IPS-18a (cell line): Measurements from ENCODE around the gene PTPA.

ENCODE experiments used
- H3K27ac ChIP-seq: one replicate; pipeline ENCODE4 v1.5.1; 2013; ENCODE audit warnings: low read length
- H3K27me3 ChIP-seq: one replicate; pipeline ENCODE4 v1.6.1; 2013; ENCODE audit warnings: mild to moderate bottlenecking, low read length; ENCODE audit not compliant: control insufficient read depth, insufficient read depth
- H3K36me3 ChIP-seq: one replicate; pipeline ENCODE4 v1.6.1; 2013; ENCODE audit warnings: low read depth, low read length; ENCODE audit not compliant: control insufficient read depth
- H3K4me1 ChIP-seq: one replicate; pipeline ENCODE4 v1.6.1; 2013; ENCODE audit warnings: low read depth, low read length; ENCODE audit not compliant: control insufficient read depth
- H3K4me3 ChIP-seq: one replicate; pipeline ENCODE4 v1.5.1; 2013; ENCODE audit warnings: low read length
- H3K9ac ChIP-seq: one replicate; pipeline ENCODE4 v1.6.1; 2013; ENCODE audit warnings: mild to moderate bottlenecking, low read length, moderate library complexity
- H3K9me3 ChIP-seq: one replicate; pipeline ENCODE4 v1.6.1; 2013; ENCODE audit warnings: low read depth, low read length; ENCODE audit not compliant: control insufficient read depth

PTPA gene

GRCh38 chr9:129131300-129132145 lies 20.3 kb downstream of the PTPA start:
- Histone ChIP-seq H3K4me1 (peaks cover 13% of the 10 kb centered on the region), H3K27me3 (no peaks in the 10 kb centered on the region), H3K27ac (no peak overlapping the region), H3K9ac (no peak overlapping the region), H3K36me3 (peaks cover 35% of the 10 kb centered on the region), H3K9me3 (no peaks in the 10 kb centered on the region), H3K4me3 (no peak overlapping the region)

GRCh38 chr9:129133082-129133481 lies 21.9 kb downstream of the PTPA start:
- Histone ChIP-seq H3K36me3 (peaks cover 44% of the 10 kb centered on the region), H3K9ac (no peak overlapping the region), H3K27ac (no peak overlapping the region), H3K4me3 (no peak overlapping the region), H3K4me1 (no peaks in the 10 kb centered on the region), H3K27me3 (no peaks in the 10 kb centered on the region), H3K9me3 (no peaks in the 10 kb centered on the region)

GRCh38 chr9:129135476-129135875 lies 24.3 kb downstream of the PTPA start:
- peaks cover 11% of the 10 kb centered on the region for H3K4me1 ChIP-seq
- H3K27ac ChIP-seq: no peak overlapping the region
- H3K9me3 ChIP-seq: no peaks in the 10 kb centered on the region
- no peaks in the 10 kb centered on the region for H3K27me3 ChIP-seq
- H3K9ac ChIP-seq: no peak overlapping the region
- H3K36me3 ChIP-seq: peaks cover 39% of the 10 kb centered on the region
- H3K4me3 ChIP-seq: no peak overlapping the region

- Histone ChIP-seq H3K27me3 (no peaks in the 10 kb centered on the region), H3K9me3 (no peaks in the 10 kb centered on the region), H3K9ac (no peak overlapping the region), H3K36me3 (peaks cover 33% of the 10 kb centered on the region), H3K27ac (no peak overlapping the region), H3K4me1 (peaks cover 19% of the 10 kb centered on the region), H3K4me3 (no peak overlapping the region)
These were observed 25.3 kb downstream of the PTPA start for GRCh38 chr9:129136446-129137035.

GRCh38 chr9:129137292-129138143 lies 26.3 kb downstream of the PTPA start:
- H3K4me1 ChIP-seq: peaks cover 26% of the 10 kb centered on the region
- H3K4me3 ChIP-seq: no peak overlapping the region
- H3K27me3 ChIP-seq: no peaks in the 10 kb centered on the region
- peaks cover 33% of the 10 kb centered on the region for H3K36me3 ChIP-seq
- no peak overlapping the region for H3K27ac ChIP-seq
- no peaks in the 10 kb centered on the region for H3K9me3 ChIP-seq
- no peak overlapping the region for H3K9ac ChIP-seq

GRCh38 chr9:129138144-129138462 lies 26.9 kb downstream of the PTPA start:
- peaks cover 32% of the 10 kb centered on the region for H3K4me1 ChIP-seq
- H3K27me3 ChIP-seq: no peaks in the 10 kb centered on the region
- peaks cover 33% of the 10 kb centered on the region for H3K36me3 ChIP-seq
- H3K27ac ChIP-seq: no peak overlapping the region
- H3K4me3 ChIP-seq: no peak overlapping the region
- H3K9me3 ChIP-seq: no peaks in the 10 kb centered on the region
- H3K9ac ChIP-seq: no peak overlapping the region

GRCh38 chr9:129138476-129139232 lies 27.4 kb downstream of the PTPA start:
- Histone ChIP-seq H3K27me3 (no peaks in the 10 kb centered on the region), H3K9ac (no peak overlapping the region), H3K4me3 (no peak overlapping the region), H3K4me1 (peaks cover 37% of the 10 kb centered on the region), H3K36me3 (peaks cover 28% of the 10 kb centered on the region), H3K9me3 (no peaks in the 10 kb centered on the region), H3K27ac (no peak overlapping the region)

GRCh38 chr9:129139233-129139992 lies 28.2 kb downstream of the PTPA start:
- Histone ChIP-seq H3K4me1 (peaks cover 42% of the 10 kb centered on the region), H3K9me3 (no peaks in the 10 kb centered on the region), H3K36me3 (peaks cover 27% of the 10 kb centered on the region), H3K27ac (peak overlapping the region; percentile 99), H3K4me3 (peak overlapping the region; percentile 74), H3K9ac (peak overlapping the region; percentile 98), H3K27me3 (no peaks in the 10 kb centered on the region)

- Histone ChIP-seq H3K9me3 (no peaks in the 10 kb centered on the region), H3K27me3 (no peaks in the 10 kb centered on the region), H3K36me3 (peaks cover 21% of the 10 kb centered on the region), H3K4me1 (peaks cover 43% of the 10 kb centered on the region), H3K27ac (peak overlapping the region; percentile 99), H3K9ac (peak overlapping the region; percentile 98), H3K4me3 (peak overlapping the region; percentile 74)
These were observed 28.8 kb downstream of the PTPA start for GRCh38 chr9:129139993-129140396.

- no peaks in the 10 kb centered on the region for H3K27me3 ChIP-seq
- H3K4me1 ChIP-seq: peaks cover 48% of the 10 kb centered on the region
- H3K9ac ChIP-seq: peak overlapping the region; percentile 98
- H3K4me3 ChIP-seq: peak overlapping the region; percentile 74
- peaks cover 18% of the 10 kb centered on the region for H3K36me3 ChIP-seq
- H3K27ac ChIP-seq: peak overlapping the region; percentile 99
- H3K9me3 ChIP-seq: no peaks in the 10 kb centered on the region
These were observed 29.3 kb downstream of the PTPA start for GRCh38 chr9:129140397-129141065.
